HL-60 (cell line): ENCODE measurements around the gene IL20.
"Not testable (repeated sequence)": the region's sequence is repeated elsewhere in the genome, so short reads cannot be mapped to it uniquely, and the experiment has no call there.

ENCODE experiments used
- GABPA ChIP-seq: IDR thresholded peaks from 2 replicates; pipeline ENCODE4 v1.6.1; 2012; ENCODE audit warnings: low read depth
- POLR2AphosphoS5 ChIP-seq: IDR thresholded peaks from 2 replicates; pipeline ENCODE4 v1.6.1; 2012; ENCODE audit warnings: low read depth
- SPI1 ChIP-seq: IDR thresholded peaks from 2 replicates; pipeline ENCODE4 v1.6.1; 2012; ENCODE audit warnings: low read depth, mild to moderate bottlenecking, borderline replicate concordance
- TF ChIP-seq, protein P1 (sequence below): IDR thresholded peaks from one replicate; pipeline ENCODE4 v1.5.1; 2011; ENCODE audit warnings: low read length, control low read depth, inconsistent platforms; ENCODE audit not compliant: insufficient read depth
- TF ChIP-seq, protein P2 (sequence below): IDR thresholded peaks from 2 replicates; pipeline ENCODE4 v1.6.1; 2012; ENCODE audit warnings: low read depth; ENCODE audit not compliant: insufficient replicate concordance

DNA sequence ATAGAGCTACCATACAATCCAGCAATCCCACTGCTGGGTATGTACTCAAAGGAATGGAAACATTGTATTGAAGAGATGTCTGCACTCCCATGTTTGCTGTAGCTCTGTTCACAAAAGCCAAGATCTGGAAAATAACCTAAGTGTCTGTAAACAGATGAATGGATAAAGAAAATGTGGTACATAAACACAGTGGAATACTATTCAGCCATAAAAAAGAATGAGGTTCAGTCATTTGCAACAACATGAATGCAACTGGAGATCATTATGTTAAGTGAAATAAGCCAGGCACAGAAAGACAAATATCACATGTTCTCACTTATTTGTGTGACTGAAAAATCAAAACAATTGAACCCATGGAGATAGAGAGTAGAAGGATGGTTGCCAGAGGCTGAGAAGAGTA lies 11.7 kb upstream of the IL20 start:
- not testable (repeated sequence) for TF ChIP-seq POLR2AphosphoS5, GABPA, SPI1
- TF ChIP-seq, protein P1, sequence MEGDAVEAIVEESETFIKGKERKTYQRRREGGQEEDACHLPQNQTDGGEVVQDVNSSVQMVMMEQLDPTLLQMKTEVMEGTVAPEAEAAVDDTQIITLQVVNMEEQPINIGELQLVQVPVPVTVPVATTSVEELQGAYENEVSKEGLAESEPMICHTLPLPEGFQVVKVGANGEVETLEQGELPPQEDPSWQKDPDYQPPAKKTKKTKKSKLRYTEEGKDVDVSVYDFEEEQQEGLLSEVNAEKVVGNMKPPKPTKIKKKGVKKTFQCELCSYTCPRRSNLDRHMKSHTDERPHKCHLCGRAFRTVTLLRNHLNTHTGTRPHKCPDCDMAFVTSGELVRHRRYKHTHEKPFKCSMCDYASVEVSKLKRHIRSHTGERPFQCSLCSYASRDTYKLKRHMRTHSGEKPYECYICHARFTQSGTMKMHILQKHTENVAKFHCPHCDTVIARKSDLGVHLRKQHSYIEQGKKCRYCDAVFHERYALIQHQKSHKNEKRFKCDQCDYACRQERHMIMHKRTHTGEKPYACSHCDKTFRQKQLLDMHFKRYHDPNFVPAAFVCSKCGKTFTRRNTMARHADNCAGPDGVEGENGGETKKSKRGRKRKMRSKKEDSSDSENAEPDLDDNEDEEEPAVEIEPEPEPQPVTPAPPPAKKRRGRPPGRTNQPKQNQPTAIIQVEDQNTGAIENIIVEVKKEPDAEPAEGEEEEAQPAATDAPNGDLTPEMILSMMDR, result not testable (repeated sequence)
- TF ChIP-seq, protein P2, sequence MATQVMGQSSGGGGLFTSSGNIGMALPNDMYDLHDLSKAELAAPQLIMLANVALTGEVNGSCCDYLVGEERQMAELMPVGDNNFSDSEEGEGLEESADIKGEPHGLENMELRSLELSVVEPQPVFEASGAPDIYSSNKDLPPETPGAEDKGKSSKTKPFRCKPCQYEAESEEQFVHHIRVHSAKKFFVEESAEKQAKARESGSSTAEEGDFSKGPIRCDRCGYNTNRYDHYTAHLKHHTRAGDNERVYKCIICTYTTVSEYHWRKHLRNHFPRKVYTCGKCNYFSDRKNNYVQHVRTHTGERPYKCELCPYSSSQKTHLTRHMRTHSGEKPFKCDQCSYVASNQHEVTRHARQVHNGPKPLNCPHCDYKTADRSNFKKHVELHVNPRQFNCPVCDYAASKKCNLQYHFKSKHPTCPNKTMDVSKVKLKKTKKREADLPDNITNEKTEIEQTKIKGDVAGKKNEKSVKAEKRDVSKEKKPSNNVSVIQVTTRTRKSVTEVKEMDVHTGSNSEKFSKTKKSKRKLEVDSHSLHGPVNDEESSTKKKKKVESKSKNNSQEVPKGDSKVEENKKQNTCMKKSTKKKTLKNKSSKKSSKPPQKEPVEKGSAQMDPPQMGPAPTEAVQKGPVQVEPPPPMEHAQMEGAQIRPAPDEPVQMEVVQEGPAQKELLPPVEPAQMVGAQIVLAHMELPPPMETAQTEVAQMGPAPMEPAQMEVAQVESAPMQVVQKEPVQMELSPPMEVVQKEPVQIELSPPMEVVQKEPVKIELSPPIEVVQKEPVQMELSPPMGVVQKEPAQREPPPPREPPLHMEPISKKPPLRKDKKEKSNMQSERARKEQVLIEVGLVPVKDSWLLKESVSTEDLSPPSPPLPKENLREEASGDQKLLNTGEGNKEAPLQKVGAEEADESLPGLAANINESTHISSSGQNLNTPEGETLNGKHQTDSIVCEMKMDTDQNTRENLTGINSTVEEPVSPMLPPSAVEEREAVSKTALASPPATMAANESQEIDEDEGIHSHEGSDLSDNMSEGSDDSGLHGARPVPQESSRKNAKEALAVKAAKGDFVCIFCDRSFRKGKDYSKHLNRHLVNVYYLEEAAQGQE, result not testable (repeated sequence)
